Lower leg skin (tissue), 3 donors: ENCODE data around the gene FLNA.

Experiments
- POLR2A ChIP-seq, 2 donors: fragments of 450-650 bp; IDR thresholded peaks; one replicate each; pipeline ENCODE4 v1.6.1; 2016 to 2017; ENCODE audit warnings: antibody characterized with exemption in 2 of 2, mild to moderate bottlenecking in 1 of 2, moderate library complexity in 1 of 2
- TF ChIP-seq, protein P1 (sequence below), 3 donors: fragments of 450-650 bp; IDR thresholded peaks; one replicate each; pipeline ENCODE4 v1.5.1; 2016; ENCODE audit warnings: antibody characterized with exemption in 3 of 3, mild to moderate bottlenecking in 3 of 3, moderate library complexity in 2 of 3

DNA sequence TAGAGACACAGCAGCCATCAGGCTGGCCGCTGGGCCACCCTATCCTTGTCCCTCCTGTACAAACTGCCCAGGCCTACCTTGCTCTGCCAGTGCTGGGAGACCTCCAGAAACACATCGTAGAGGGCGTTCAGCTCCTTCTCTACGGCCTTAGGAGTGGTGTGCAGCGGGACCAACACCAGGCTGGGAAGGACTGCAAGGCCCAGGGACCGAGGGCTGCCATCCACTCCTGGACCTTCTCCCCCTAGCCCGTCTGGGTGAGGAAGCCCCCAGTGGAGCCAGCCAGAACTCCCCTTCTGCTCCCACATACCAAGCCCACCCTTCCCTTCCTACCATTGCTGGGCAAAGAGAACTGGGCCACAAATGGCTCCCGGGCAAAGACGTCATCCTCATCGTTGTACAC lies 28.8 kb upstream of the FLNA start:
- no peak for TF ChIP-seq POLR2A (IDR thresholded peaks at IDR 0.05)
- TF ChIP-seq, protein P1, sequence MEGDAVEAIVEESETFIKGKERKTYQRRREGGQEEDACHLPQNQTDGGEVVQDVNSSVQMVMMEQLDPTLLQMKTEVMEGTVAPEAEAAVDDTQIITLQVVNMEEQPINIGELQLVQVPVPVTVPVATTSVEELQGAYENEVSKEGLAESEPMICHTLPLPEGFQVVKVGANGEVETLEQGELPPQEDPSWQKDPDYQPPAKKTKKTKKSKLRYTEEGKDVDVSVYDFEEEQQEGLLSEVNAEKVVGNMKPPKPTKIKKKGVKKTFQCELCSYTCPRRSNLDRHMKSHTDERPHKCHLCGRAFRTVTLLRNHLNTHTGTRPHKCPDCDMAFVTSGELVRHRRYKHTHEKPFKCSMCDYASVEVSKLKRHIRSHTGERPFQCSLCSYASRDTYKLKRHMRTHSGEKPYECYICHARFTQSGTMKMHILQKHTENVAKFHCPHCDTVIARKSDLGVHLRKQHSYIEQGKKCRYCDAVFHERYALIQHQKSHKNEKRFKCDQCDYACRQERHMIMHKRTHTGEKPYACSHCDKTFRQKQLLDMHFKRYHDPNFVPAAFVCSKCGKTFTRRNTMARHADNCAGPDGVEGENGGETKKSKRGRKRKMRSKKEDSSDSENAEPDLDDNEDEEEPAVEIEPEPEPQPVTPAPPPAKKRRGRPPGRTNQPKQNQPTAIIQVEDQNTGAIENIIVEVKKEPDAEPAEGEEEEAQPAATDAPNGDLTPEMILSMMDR (IDR thresholded peaks at IDR 0.05), result no peak
